ENCODE measurements around the gene SSC5D. TPM values are rescaled to one million over a fixed set of nuclear protein-coding genes. Genes with fewer than 3 reads are reported as not detected.
A peak's percentile ranks its signal among the peaks of the same experiment; 100 is the strongest.

The SSC5D gene
- 1 to 10 TPM in 4 of 6 donors, under 1 TPM in 2; 0.60 to 5.3 (median 1.4) TPM for total RNA-seq
- polyA plus RNA-seq, result 1 to 10 TPM in 1 of 2 donors, under 1 TPM in 1; 0.77 to 2.1 TPM

GRCh38 chr19:55487924-55488687 lies at the start of gene SSC5D:
Gene SSC5D (plus strand): TSS chr19:55488436. CDS start chr19:55488590, 154 bp downstream.
- FAIRE-seq (no peak), DNase-seq (peak in 1 of 6 donors; percentile 40), ATAC-seq (no peak)
- H3K27me3 ChIP-seq, result peaks cover 0 to 4% (median 0%) of the 10 kb centered on the region in 4 donors
- H3K4me3 ChIP-seq, result no peak within 1 kb of the TSS
- H3K36me3 ChIP-seq, result no peaks in the 10 kb centered on the region
- 15% methylated on average over 9 to 19 of the region's 21 CpGs for WGBS, 2 donors
- TF ChIP-seq CTCF (IDR thresholded peaks at IDR 0.05), result no peak
- H3K4me1 ChIP-seq, result peaks cover 8 to 9% (median 9%) of the 10 kb centered on the region in 3 donors
- no peaks in the 10 kb centered on the region for H3K9me3 ChIP-seq
- intact Hi-C loops (cut with DNase I), result no loop called here
- peak within 1 kb of the TSS in 2 of 4 donors; percentile 28 to 47 for H3K27ac ChIP-seq

GRCh38 chr19:55439052-55439451 lies 49.2 kb upstream of the SSC5D start:
- TF ChIP-seq CTCF (IDR thresholded peaks at IDR 0.05), result no peak
- Histone ChIP-seq H3K27ac (no peak overlapping the region), H3K36me3 (no peaks in the 10 kb centered on the region), H3K27me3 (peaks cover 0 to 18% (median 3%) of the 10 kb centered on the region in 4 donors), H3K4me1 (no peaks in the 10 kb centered on the region), H3K9me3 (no peaks in the 10 kb centered on the region), H3K4me3 (no peak overlapping the region)
- 60 to 78% methylated on average over 5 of the region's 5 CpGs for WGBS, 2 donors
- FAIRE-seq (no peak), DNase-seq (no peak), ATAC-seq (no peak)
- intact Hi-C loops (cut with DNase I), result no loop called here

- H3K36me3 ChIP-seq, result no peaks in the 10 kb centered on the region
- TF ChIP-seq CTCF (IDR thresholded peaks at IDR 0.05), result no peak
- no peak overlapping the region for H3K27ac ChIP-seq
- DNase-seq (peak in 1 of 6 donors; percentile 46), FAIRE-seq (no peak), ATAC-seq (no peak)
- peaks cover 0 to 26% (median 5%) of the 10 kb centered on the region in 4 donors for H3K27me3 ChIP-seq
- H3K4me3 ChIP-seq, result no peak overlapping the region
- intact Hi-C loops (cut with DNase I), result no loop called here
- no peaks in the 10 kb centered on the region for H3K4me1 ChIP-seq
- WGBS, 2 donors, result 6% methylated on average over 38 to 39 of the region's 39 CpGs
- no peaks in the 10 kb centered on the region for H3K9me3 ChIP-seq
Measured at GRCh38 chr19:55440411-55441105, 47.7 kb upstream of the SSC5D start.

- TF ChIP-seq CTCF (IDR thresholded peaks at IDR 0.05), result no peak
- Histone ChIP-seq H3K9me3 (no peaks in the 10 kb centered on the region), H3K27ac (no peak overlapping the region), H3K27me3 (peaks cover 0 to 26% (median 5%) of the 10 kb centered on the region in 4 donors), H3K4me3 (no peak overlapping the region), H3K36me3 (no peaks in the 10 kb centered on the region), H3K4me1 (no peaks in the 10 kb centered on the region)
- intact Hi-C loops (cut with DNase I), result no loop called here
- DNase-seq (no peak), ATAC-seq (no peak), FAIRE-seq (no peak)
- WGBS, 2 donors, result 5 to 8% methylated on average over 21 of the region's 21 CpGs
Measured at GRCh38 chr19:55441319-55441691, 46.9 kb upstream of the SSC5D start.
